ENCODE measurements around the gene PTPRG.

Gene PTPRG

GRCh38 chr3:61730577-61731231, 169.3 kb downstream of the PTPRG start:
- no peak overlapping the region for H3K4me3 ChIP-seq (ENCODE audit: control insufficient read depth, low read depth, low read length)
- no peak for DNase-seq (ENCODE audit: low read depth)
- no peak for TF ChIP-seq CTCF (conservative IDR thresholded peaks at IDR 0.05; ENCODE audit: control insufficient read depth, insufficient read depth, low read depth, low read length)

- H3K4me3 ChIP-seq (ENCODE audit: control insufficient read depth, low read depth, low read length) = no peak overlapping the region
- no peak for DNase-seq (ENCODE audit: low read depth)
- no peak for TF ChIP-seq CTCF (conservative IDR thresholded peaks at IDR 0.05; ENCODE audit: control insufficient read depth, insufficient read depth, low read depth, low read length)
Measured at GRCh38 chr3:61733000-61733399, 171.6 kb downstream of the PTPRG start.

DNA sequence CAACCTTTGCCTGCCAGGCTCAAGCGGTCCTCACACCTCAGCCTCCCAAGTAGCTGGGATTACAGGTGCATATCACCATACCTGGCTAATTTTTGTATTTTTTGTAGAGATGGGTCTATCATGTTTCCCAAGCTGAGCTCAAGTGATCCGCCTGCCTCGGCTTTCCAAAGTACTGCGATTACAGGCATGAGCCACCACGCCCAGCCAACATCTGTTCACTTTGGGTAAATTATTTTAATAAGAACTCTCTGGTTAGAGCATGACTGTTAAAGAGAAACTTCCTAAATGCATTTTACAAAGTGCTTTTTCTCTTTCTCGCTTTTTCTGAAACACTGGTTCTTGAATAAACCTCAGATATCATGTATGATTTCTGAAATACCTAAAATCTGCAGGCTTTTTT, 172.5 kb downstream of the PTPRG start:
- H3K4me3 ChIP-seq (ENCODE audit: control insufficient read depth, low read depth, low read length) = no peak overlapping the region
- DNase-seq (ENCODE audit: low read depth) = peak; percentile 37
- no peak for TF ChIP-seq CTCF (conservative IDR thresholded peaks at IDR 0.05; ENCODE audit: control insufficient read depth, insufficient read depth, low read depth, low read length)

DNA sequence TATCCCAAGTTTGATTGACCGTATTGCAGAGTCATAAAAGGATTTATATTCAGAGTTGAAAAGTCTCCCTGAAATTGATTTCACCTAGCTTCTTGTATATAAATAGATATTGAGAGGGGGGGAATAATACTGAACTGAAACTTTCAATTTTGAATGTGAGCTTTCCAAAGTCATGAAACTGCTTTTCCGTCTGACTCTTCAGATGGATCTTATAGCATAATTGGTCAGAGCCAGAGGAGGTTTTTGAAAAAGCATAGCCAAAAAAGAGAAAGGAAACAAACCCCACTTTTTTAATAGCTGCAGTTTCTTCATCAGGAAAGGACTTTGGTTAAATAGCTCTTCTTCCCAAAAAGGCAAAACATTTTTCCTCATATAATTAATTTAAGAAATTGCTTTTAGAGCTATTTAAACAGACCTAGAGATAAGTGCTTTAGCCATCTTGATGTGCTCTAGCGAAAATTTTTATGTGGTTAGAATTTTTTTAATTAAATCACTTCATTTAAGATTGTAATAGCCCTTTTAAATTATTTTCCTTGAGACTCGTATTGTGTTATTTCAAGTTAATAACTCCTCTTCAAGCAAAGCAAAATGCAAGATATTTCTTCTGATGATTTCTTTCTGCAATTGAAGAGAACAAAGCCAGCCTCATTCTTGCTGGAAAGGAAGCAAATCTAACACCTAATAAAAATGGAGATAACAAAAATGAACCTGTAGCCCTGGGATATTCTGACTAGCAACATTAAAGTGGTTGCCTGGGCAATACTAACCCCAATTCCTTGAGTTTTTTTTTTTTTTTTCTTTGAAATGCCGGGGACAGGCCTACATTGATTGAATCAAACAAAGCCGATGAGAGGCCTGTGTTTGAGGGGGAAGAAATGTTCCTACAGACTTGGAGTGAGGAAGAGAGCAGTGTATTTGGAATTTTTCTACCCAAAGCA, 173.6 kb downstream of the PTPRG start:
- H3K4me3 ChIP-seq (ENCODE audit: control insufficient read depth, low read depth, low read length) = no peak overlapping the region
- DNase-seq (ENCODE audit: low read depth) = no peak

DNA sequence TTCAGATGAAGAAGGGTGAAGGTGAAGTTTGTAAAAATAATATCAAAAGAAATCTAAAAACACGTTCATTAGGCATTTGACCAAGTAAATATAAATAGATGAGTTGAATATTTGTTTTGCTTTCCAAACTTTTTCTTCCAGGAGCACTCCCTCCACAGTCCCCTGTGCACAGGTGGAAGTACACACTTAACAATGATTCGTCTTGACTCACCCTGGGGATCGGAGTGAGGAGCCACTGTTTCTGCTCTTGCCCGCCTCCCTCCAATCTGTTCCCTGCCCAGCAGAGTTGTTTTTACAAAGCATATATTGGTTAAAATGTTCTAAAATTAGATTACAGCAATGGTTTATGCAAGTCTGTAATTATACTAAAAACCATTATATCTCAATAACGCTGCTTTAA, 175.1 kb downstream of the PTPRG start:
- H3K4me3 ChIP-seq (ENCODE audit: control insufficient read depth, low read depth, low read length) = no peak overlapping the region
- peak; percentile 15 for DNase-seq (ENCODE audit: low read depth)
- no peak for TF ChIP-seq CTCF (conservative IDR thresholded peaks at IDR 0.05; ENCODE audit: control insufficient read depth, insufficient read depth, low read depth, low read length)

More for the DNA sequence above, 173.6 kb downstream of the PTPRG start:
- TF ChIP-seq CTCF (conservative IDR thresholded peaks at IDR 0.05; ENCODE audit: control insufficient read depth, insufficient read depth, low read depth, low read length) = no peak

DNA sequence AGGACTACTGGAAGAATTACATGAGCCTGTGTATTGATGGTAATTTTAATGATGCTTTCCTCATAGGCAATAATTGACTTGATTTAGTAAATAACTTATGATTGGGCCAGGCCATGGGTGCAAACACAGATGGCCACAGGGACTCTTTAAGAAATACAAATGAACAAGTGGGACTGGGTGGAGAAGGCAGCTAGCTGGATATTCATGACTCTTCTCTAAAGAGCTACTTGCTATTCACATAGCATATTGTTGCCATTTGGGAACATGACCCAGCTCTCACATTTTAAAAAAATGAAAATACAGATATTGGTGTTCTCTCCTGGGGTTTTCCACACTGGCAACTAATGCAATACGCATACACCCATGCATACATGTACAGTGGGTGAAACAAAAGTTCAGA, 178.3 kb downstream of the PTPRG start:
- H3K4me3 ChIP-seq (ENCODE audit: control insufficient read depth, low read depth, low read length) = no peak overlapping the region
- DNase-seq (ENCODE audit: low read depth) = no peak
- TF ChIP-seq CTCF (conservative IDR thresholded peaks at IDR 0.05; ENCODE audit: control insufficient read depth, insufficient read depth, low read depth, low read length) = no peak
